ENCODE results near the gene ERMARD. TPM values are rescaled to one million over a fixed set of nuclear protein-coding genes. Genes with fewer than 3 reads are reported as not detected.

The ERMARD gene
- total RNA-seq: 10.9 TPM

DNA sequence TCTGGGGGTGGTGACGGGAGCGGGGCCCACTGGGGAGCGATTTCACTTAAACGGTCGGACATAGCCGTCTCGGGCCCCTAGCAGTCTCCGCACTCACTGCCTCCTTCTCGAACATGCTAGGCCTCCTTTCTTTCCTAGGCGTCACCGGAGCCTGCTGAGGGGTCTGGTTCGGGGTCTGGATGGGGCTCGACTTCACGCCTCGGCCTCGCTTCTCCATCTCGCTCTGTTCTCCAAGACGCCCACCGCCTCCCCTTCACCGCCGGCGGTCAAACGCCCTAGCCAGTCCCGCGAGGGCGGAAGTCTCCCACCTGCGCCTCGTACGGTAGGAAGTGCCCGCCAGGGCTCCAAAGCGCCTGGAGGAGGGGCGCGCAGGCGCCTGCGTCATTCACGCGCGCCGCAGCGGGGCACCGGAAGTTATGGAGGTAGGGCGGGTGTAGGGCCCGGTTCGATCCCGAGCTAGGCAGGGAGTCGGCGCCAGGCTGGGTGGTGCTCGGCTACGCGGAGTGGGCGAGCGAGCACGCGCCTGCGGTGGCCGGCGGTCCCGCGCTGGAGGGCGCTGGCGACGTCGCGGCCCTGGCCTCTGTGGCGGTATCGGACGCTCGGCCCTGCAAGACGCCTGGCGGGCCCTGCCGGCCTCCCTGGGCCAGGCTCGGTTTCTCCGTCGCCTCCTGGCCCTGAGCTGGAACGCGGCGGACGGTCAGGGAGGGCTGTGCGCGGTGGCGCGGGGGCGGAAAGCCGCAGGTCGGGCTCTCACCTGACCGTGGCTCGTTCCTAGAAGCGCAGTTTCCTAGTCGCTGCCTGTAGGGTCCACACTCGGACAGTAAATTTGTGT is at the start of gene ERMARD, which contains the start of gene DYNLT2:
TSS of gene ERMARD (plus strand) at position 381 of the 832 bp plus-strand sequence. CDS start at position 417, 36 bp downstream.
TSS of gene DYNLT2 (minus strand) at position 331 of the 832 bp plus-strand sequence. CDS start at position 217, 114 bp downstream.
- no peaks in the 10 kb centered on the region for H3K9me3 ChIP-seq (ENCODE audit: low read depth, low read length)
- H3K4me3 ChIP-seq (ENCODE audit: low read length): peak within 1 kb of the TSS; percentile 68
- H3K27me3 ChIP-seq (ENCODE audit: insufficient read depth, low read length): no peaks in the 10 kb centered on the region
- H3K4me1 ChIP-seq (ENCODE audit: insufficient read depth, low read length): peaks cover 14% of the 10 kb centered on the region

DNA sequence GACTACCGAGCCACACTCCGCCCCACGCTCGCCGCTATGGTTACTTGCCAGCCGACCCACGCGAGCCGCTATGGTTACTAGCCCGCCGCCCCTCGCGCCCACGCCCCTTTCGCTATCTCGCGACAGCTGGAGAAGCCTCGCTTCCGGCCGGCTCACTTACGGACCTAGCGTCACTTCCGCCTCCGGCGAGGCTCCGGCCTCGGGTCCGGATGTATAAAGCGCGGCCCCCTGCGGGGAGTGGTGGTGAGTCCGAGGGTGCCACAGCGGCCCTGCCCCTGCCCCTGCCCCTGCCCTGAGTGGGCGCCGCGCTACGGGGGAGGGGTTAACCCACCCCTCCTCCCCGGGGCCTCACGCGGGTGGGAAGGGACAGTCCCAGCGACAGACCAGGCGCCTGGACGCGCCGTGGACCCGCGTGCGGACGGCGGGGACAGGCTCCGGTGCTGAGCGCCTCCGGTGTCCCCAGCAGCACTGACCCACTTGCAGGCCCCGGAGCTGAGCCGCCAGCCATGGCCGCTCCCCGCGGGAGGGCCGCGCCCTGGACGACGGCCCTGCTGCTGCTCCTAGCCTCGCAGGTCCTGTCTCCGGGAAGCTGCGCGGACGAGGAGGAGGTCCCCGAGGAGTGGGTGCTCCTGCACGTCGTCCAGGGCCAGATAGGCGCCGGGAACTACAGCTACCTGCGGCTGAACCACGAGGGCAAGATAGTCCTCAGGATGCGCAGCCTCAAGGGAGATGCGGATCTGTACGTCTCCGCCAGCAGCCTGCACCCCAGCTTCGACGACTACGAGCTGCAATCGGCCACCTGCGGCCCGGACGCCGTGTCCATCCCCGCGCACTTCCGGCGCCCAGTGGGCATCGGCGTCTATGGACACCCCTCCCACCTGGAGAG is 49.2 kb upstream of the ERMARD start, which contains the start of the genes C6orf120 and WDR27:
TSS of gene C6orf120 (plus strand) at position 173 of the 886 bp plus-strand sequence. CDS start at position 507, 334 bp downstream.
TSS of gene WDR27 (minus strand) at position 76 of the 886 bp plus-strand sequence. CDS start 13,024 bp downstream, outside the sequence.
- Histone ChIP-seq H3K9me3 (ENCODE audit: low read depth, low read length) (no peaks in the 10 kb centered on the region), H3K4me1 (ENCODE audit: insufficient read depth, low read length) (peaks cover 35% of the 10 kb centered on the region), H3K27me3 (ENCODE audit: insufficient read depth, low read length) (no peaks in the 10 kb centered on the region)

DNA sequence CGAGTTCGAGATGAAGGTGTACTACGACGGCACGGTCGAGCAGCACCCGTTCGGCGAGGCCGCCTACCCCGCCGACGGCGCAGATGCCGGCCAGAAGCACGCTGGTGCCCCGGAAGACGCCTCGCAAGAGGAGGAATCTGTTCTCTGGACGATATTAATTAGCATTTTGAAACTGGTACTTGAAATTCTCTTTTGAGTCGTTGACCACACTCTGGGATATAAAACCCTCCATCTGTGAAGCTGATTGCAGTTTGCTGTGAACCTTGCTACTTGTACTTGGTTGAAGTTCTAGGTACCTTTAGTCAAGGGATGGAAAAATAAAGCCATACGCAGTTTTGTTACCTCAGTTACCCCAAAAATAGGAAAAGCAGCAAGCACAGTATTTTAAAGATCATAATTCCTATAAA is 48.6 kb upstream of the ERMARD start:
- Histone ChIP-seq H3K4me3 (ENCODE audit: low read length) (peak overlapping the region; percentile 71), H3K9me3 (ENCODE audit: low read depth, low read length) (no peaks in the 10 kb centered on the region), H3K27me3 (ENCODE audit: insufficient read depth, low read length) (no peaks in the 10 kb centered on the region), H3K4me1 (ENCODE audit: insufficient read depth, low read length) (peaks cover 35% of the 10 kb centered on the region)

More for the DNA sequence above, 49.2 kb upstream of the ERMARD start, which contains the start of the genes C6orf120 and WDR27:
- H3K4me3 ChIP-seq (ENCODE audit: low read length): peak within 1 kb of the TSS; percentile 71

DNA sequence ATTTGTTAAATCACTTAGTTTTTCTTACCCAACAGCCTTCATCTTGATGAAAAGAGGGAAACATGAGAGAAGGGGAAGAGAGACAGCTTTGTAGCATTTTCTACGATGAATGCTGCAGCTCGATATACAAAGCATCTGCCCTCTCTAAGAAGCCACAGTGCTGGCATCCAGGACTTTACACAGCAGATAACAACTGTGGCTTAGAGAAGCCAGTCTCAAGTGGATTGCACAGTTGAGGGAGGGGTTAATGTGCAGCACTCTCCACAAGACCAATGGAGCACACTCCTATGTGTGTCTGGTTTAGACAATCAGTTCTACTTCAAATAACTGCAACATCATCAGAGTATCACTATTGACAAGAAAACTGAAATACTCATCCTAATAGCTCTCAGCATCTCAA is 43.6 kb upstream of the ERMARD start:
- Histone ChIP-seq H3K27me3 (ENCODE audit: insufficient read depth, low read length) (no peaks in the 10 kb centered on the region), H3K9me3 (ENCODE audit: low read depth, low read length) (no peaks in the 10 kb centered on the region), H3K4me3 (ENCODE audit: low read length) (no peak overlapping the region), H3K4me1 (ENCODE audit: insufficient read depth, low read length) (peaks cover 15% of the 10 kb centered on the region)

DNA sequence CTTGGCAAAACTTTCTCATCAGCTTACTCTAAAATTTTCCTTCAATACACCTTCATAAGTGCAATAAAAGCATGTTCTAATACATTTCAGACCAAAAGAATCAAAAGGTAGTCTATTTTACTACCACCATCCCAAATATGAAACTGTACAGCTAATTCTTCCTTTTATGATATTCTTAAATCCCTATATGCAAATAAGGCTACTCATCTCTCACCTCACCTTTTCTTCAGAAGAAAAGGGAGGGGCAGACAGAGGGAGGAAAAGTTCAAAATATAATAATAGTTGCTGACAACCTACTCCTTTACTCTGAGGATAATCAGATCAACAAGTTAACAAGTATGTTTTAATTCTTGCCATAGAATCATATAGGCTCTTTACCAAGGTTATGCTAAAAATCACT is 42.1 kb upstream of the ERMARD start:
- H3K9me3 ChIP-seq (ENCODE audit: low read depth, low read length): no peaks in the 10 kb centered on the region
- no peaks in the 10 kb centered on the region for H3K27me3 ChIP-seq (ENCODE audit: insufficient read depth, low read length)
- peaks cover under 1% of the 10 kb centered on the region for H3K4me1 ChIP-seq (ENCODE audit: insufficient read depth, low read length)
- H3K4me3 ChIP-seq (ENCODE audit: low read length): no peak overlapping the region

DNA sequence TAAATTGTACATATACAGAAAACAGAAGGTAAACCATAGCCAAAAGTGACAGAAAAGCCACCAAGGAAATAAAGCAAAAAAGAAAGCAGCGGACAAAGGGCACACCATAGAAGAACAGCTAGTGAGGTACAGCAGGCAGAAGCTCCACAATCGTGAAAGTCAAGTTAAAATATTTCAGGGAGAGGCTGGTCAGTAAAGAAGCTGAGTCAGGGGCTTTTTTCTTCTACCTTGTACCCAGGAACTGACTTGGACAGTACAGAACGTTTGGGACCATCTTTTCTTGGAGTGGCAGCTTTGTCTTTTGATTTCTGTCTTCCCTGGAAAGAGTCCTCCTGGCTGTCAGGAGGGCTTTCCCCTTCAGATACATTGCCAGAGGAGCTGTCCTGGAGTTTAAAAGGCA is 41.4 kb upstream of the ERMARD start:
- no peak overlapping the region for H3K4me3 ChIP-seq (ENCODE audit: low read length)
- no peaks in the 10 kb centered on the region for H3K27me3 ChIP-seq (ENCODE audit: insufficient read depth, low read length)
- H3K4me1 ChIP-seq (ENCODE audit: insufficient read depth, low read length): no peaks in the 10 kb centered on the region
- no peaks in the 10 kb centered on the region for H3K9me3 ChIP-seq (ENCODE audit: low read depth, low read length)

DNA sequence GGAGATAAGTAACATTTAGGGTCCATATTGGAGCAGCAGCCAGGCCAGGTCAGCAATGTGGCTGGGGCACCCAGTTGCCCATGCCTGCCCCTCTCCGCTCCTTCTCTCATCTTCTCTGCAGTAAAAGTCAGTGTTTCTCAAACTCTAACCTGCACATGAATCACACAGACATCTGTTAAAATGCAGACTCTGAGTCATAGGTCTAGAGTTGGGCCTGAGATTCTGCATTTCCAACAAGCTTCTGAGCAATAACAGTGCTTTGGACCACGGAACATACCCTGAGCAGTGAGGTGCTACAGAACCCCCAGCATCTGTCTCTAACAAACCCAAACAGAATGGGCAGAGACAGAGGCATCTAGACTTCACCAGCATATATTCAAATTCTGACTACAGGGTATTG is 37.2 kb upstream of the ERMARD start:
- Histone ChIP-seq H3K4me3 (ENCODE audit: low read length) (no peak overlapping the region), H3K4me1 (ENCODE audit: insufficient read depth, low read length) (no peaks in the 10 kb centered on the region), H3K27me3 (ENCODE audit: insufficient read depth, low read length) (no peaks in the 10 kb centered on the region), H3K9me3 (ENCODE audit: low read depth, low read length) (no peaks in the 10 kb centered on the region)

DNA sequence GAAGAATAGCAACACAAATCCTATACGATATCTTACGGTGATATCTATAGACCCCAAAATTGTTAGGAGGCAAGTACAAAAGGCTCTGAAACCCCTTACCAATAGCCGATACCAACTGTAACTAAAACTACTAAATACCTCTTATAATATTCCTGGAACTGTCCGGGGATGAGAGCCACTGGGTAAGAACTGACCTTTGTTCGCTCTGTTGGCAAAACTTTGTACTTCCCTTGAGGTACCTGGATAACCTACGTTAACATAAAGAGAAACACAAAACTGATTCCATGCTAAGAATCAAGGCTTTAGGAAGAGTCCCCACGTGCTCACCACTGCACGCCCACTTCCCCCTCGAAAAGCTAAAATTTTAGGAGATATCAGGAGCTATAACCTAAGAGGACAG is 36.8 kb upstream of the ERMARD start:
- Histone ChIP-seq H3K27me3 (ENCODE audit: insufficient read depth, low read length) (no peaks in the 10 kb centered on the region), H3K9me3 (ENCODE audit: low read depth, low read length) (no peaks in the 10 kb centered on the region), H3K4me1 (ENCODE audit: insufficient read depth, low read length) (no peaks in the 10 kb centered on the region), H3K4me3 (ENCODE audit: low read length) (no peak overlapping the region)

DNA sequence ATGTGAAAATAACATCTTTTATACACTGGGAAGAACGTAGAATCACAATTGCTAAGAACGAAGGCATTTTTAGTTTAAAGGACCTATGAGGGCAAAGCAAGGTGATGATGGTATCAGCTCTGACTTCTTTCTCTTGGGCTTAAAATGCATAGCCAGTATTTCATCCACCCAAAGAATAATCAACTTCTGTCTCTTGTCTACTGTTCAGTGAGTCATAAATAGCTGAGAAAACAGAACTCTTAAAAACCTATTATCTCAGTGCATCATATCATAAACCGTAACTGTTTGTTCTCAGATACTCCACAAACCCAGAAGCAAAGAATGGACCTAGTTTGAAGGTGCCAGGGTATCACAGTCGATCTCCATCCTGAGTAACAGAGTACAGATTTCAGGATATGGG is 32.3 kb upstream of the ERMARD start:
- Histone ChIP-seq H3K4me3 (ENCODE audit: low read length) (no peak overlapping the region), H3K9me3 (ENCODE audit: low read depth, low read length) (no peaks in the 10 kb centered on the region), H3K4me1 (ENCODE audit: insufficient read depth, low read length) (peaks cover 9% of the 10 kb centered on the region), H3K27me3 (ENCODE audit: insufficient read depth, low read length) (no peaks in the 10 kb centered on the region)

DNA sequence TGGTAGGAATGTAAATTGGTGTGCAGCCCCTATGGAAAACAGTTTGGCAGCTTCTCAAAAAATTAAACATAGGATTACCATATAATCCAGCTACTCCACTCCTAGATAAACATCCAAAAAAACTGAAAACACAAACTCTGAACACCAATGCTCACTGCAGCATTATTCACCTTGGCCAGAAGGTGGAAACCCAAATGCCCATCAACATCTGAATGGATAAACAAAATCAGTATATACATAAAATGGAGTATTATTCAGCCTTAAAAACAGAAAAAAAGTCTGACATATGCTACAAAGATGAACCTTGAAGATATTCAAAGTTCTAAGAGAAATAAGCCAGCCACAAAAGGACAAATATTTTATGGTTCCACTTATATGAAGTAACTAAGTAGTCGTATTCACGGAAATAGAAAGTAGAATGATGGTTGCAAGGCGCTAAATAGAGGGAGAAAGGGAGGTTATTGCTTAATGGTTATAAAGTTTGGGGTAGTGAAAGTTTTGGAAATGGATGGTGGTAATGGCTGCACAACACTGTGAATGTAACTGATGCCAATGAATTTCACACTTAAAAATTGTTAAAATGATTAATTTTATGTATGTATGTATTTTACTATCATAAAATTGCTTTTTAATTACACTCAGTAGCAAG is 31.1 kb upstream of the ERMARD start:
- Histone ChIP-seq H3K4me1 (ENCODE audit: insufficient read depth, low read length) (peaks cover 14% of the 10 kb centered on the region), H3K27me3 (ENCODE audit: insufficient read depth, low read length) (no peaks in the 10 kb centered on the region), H3K9me3 (ENCODE audit: low read depth, low read length) (no peaks in the 10 kb centered on the region), H3K4me3 (ENCODE audit: low read length) (no peak overlapping the region)

DNA sequence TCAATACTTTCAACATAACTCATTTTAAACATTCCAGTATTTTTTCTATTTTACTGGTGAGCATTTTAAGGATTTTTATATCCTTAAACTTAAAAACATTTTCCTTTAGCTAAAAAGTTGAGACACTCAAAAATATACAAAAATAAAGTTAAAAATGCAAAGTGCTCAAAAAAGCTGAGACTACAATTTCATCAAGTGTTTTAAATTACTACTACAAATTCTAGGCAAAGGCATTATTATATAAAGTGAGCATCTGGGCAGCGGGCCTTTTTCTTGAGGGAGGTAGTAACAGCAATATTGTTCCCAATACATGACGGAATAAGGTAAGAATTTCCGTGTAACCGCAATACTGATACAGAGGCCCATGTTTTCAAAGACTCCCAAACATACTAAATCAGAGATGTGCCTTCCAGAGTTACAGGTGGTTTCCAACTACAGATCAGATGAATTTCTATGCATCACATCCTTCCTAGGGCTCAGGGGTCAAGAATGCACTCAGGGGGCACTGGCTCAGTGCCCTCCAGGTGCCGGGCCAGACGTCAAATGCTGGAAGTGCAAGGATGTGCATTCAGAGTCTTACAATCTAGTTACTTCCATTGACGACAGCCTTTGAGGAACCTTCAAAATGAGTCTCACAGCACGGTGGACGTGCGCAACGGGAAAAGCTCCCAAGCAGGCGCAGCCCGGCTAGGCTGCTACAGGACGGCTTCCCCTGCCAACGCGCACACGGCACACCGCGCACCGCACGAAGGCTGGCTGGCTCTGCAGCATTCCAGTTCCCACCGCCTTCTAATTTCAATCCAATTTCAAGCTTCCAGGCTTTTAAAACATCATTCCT is 28.8 kb upstream of the ERMARD start:
- peaks cover 18% of the 10 kb centered on the region for H3K4me1 ChIP-seq (ENCODE audit: insufficient read depth, low read length)

DNA sequence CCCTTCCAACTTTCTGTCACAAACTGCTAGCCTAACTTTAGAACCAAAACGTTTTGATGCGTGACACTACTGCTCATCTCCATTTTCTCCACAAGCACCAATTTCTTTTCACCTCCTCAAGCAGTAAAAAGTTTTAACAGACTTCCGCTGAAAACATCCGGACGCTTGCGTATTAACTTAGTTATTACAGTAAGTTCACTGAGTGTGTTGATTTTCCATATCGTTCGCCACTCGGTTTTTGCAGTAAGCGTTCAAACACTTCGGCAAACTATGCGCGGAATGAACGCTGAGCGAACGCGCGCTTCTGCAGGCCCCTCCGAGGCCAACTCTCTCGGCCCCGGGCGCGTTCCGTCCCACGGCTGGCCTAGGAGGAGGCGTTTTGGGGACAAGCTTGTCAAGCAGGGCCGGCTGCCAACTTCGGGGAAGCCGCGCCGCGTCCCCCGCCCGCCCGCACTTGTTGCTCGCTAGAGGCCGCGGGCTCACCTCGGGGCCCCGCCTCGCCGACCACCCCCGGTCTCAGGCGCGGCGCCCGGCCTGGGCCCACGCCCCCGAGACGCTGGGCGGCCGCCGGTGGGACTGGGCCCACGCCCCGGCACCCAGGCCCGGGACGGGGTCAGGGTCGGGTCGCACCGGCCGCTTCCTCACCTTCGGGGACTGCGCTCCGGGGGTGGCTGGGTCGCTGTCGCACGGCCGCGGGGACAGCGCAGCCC is 28.1 kb upstream of the ERMARD start:
- Histone ChIP-seq H3K9me3 (ENCODE audit: low read depth, low read length) (no peaks in the 10 kb centered on the region), H3K4me1 (ENCODE audit: insufficient read depth, low read length) (peaks cover 18% of the 10 kb centered on the region), H3K27me3 (ENCODE audit: insufficient read depth, low read length) (no peaks in the 10 kb centered on the region), H3K4me3 (ENCODE audit: low read length) (peak overlapping the region; percentile 57)

More for the DNA sequence above, 28.8 kb upstream of the ERMARD start:
- no peaks in the 10 kb centered on the region for H3K27me3 ChIP-seq (ENCODE audit: insufficient read depth, low read length)
- H3K4me3 ChIP-seq (ENCODE audit: low read length): peak overlapping the region; percentile 57
- H3K9me3 ChIP-seq (ENCODE audit: low read depth, low read length): no peaks in the 10 kb centered on the region

DNA sequence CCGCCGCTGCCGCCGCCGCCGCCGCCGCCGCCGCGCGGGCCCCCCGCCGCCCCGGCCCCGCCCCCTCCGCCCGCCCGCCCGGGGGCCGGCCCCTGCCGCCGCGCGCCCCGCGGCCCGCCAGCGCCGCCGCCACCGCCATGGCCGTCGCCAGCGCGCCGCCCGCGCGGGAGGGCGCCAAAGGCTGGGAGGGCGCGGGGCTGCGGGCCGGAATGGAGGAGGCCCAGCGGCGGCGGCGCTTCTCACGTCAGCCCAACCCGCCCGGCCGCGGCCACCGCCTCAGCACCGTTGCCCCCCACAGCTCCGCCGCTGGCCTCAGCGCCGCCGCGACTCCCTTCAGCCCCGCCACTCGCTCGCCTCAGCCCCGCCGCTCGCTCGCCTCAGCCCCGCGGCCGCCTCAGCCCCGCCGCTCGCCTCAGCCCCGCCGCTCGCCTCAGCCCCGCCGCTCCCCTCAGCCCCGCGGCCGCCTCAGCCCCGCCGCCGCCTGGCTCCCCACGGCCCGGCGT is 27.4 kb upstream of the ERMARD start:
- peak overlapping the region; percentile 30 for H3K4me3 ChIP-seq (ENCODE audit: low read length)
- H3K9me3 ChIP-seq (ENCODE audit: low read depth, low read length): no peaks in the 10 kb centered on the region
- H3K4me1 ChIP-seq (ENCODE audit: insufficient read depth, low read length): peaks cover 18% of the 10 kb centered on the region
- no peaks in the 10 kb centered on the region for H3K27me3 ChIP-seq (ENCODE audit: insufficient read depth, low read length)

All from mononuclear cell (primary cell).